Cardiac muscle cell (in vitro differentiated cells and primary cell): ENCODE results near the gene BCL11A. TPM values are rescaled to one million over a fixed set of nuclear protein-coding genes. Genes with fewer than 3 reads are reported as not detected.
A peak's percentile ranks its signal among the peaks of the same experiment; 100 is the strongest.

Experiments used
- DNase-seq, 2 donors: peaks; one replicate each; pipeline versions ENCODE4 v3.0.0 to v3.0.0-alpha.2; 2010 to 2017; ENCODE audit warnings: low read depth in 1 of 2, low spot score in 1 of 2
- H3K27ac ChIP-seq: fragments of 200-600 bp; sonication (generic); 2 replicates; pipeline ENCODE4 v1.5.1; 2016
- H3K27me3 ChIP-seq: fragments of 200-600 bp; sonication (generic); 2 replicates; pipeline ENCODE4 v1.6.0; 2016; ENCODE audit warnings: control low read depth
- H3K36me3 ChIP-seq: fragments of 200-600 bp; sonication (generic); 2 replicates; pipeline ENCODE4 v1.5.1; 2016; ENCODE audit warnings: control low read depth
- H3K4me1 ChIP-seq: fragments of 200-600 bp; sonication (generic); 2 replicates; pipeline ENCODE4 v1.8.1; 2017; ENCODE audit warnings: low read depth, mild to moderate bottlenecking, mixed run types
- H3K4me3 ChIP-seq: fragments of 200-600 bp; sonication (generic); 2 replicates; pipeline ENCODE4 v1.5.1; 2016; ENCODE audit warnings: mild to moderate bottlenecking
- H3K9me3 ChIP-seq: fragments of 200-600 bp; sonication (generic); 2 replicates; pipeline ENCODE4 v1.5.1; 2017; ENCODE audit warnings: low read depth, mild to moderate bottlenecking, control low read depth
- CTCF ChIP-seq: IDR thresholded peaks from 2 replicates; pipeline ENCODE4 v1.5.1; 2012; ENCODE audit warnings: low read depth, mild to moderate bottlenecking, low read length
- polyA plus RNA-seq: library from polyadenylated mRNA; unstranded; fragments of >200 nt; fragmentation: Nextera tagmentation; extraction: Ambion mirVana; gene quantifications from 2 replicates; pipeline ENCODE4 v1.2.1, GENCODE V29; 2016
- total RNA-seq: library from RNA; depleted of rRNA; stranded (reverse); fragments of >200 nt; gene quantifications from 2 replicates; pipeline ENCODE4 v1.2.3, GENCODE V29; 2016

BCL11A gene
- total and polyA plus RNA-seq, 2 experiments from 2014 or later: 15.7 to 19.8 TPM

GRCh38 chr2:60521626-60522025 lies 31.8 kb downstream of the BCL11A start:
- peaks cover 11% of the 10 kb centered on the region for H3K4me1 ChIP-seq
- H3K4me3 ChIP-seq: no peak overlapping the region
- H3K9me3 ChIP-seq: no peaks in the 10 kb centered on the region
- no peak for TF ChIP-seq CTCF
- H3K27me3 ChIP-seq: no peaks in the 10 kb centered on the region
- no peaks in the 10 kb centered on the region for H3K36me3 ChIP-seq
- DNase-seq: no peak
- H3K27ac ChIP-seq: peak overlapping the region; percentile 32

DNA sequence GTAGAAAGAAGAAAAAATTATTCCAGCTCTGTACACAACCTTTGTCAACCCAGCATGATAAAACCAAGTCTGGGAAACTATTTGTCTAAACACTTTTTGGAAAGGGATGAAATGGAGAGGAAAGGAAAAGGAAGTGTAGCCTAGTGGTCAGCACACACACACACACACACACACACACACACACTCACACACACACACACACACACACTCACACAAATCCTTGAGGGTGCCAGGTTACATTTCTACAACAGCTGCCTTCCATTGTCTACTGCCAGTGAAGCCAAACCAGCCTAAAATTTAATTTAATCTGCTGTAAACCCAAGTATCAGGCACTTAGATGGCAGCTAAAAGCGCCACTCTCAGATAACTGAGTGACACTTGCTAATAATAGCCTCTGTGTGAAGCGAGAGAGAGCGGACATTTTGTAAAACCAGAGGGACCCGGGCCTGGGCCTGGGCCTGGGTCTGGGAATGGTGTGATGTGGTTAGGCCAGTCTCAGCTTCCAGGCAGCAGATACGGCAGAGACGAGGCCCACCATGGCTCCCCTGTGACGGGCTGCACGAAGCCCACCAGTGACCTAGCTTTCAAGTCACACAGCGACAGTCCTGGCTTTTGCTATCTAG lies 32.4 kb downstream of the BCL11A start:
- Histone ChIP-seq H3K27ac (peak overlapping the region; percentile 32), H3K36me3 (no peaks in the 10 kb centered on the region), H3K4me1 (peaks cover 11% of the 10 kb centered on the region), H3K4me3 (no peak overlapping the region), H3K9me3 (no peaks in the 10 kb centered on the region), H3K27me3 (no peaks in the 10 kb centered on the region)
- DNase-seq: peak in 1 of 2 donors; percentile 35
- TF ChIP-seq CTCF: no peak

DNA sequence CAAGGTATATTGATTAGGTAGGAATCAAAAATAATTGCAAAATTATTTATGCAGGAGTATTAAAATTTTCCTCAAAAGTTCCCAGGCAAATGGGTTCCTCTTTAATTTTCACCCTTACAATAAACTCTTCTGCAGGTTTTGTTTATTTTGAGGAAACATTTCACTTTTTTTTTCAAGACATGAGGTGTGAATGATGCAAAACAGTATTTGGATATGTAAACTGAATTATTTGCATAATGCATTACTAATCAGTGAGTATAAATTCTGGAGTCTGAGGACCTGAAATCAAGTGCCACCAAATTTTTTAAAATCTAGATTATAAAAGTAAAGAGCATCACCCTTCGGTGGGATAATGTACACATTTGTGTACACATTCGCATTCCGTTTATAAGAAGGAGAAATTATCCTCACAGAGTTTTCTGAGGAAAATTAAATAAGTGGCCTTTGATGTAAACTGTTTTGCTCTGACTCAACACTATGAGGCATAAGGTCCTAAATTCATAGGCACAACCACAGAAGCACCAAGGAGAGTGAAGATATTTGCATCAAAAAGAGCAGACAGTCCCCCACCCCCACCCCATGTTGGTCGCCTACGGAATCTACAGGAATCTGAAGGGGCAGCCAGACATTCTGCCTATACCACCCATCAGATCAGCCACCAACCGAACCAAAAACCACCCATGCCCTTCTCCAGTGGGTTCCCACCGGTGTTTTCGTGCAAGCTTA lies 33.1 kb downstream of the BCL11A start:
- no peaks in the 10 kb centered on the region for H3K27me3 ChIP-seq
- no peak for TF ChIP-seq CTCF
- DNase-seq: no peak
- no peaks in the 10 kb centered on the region for H3K9me3 ChIP-seq
- H3K4me3 ChIP-seq: no peak overlapping the region
- H3K4me1 ChIP-seq: peaks cover 12% of the 10 kb centered on the region
- H3K27ac ChIP-seq: no peak overlapping the region
- H3K36me3 ChIP-seq: no peaks in the 10 kb centered on the region

GRCh38 chr2:60519231-60519863 lies 34.1 kb downstream of the BCL11A start:
- H3K36me3 ChIP-seq: no peaks in the 10 kb centered on the region
- no peak for TF ChIP-seq CTCF
- no peak overlapping the region for H3K4me3 ChIP-seq
- no peaks in the 10 kb centered on the region for H3K27me3 ChIP-seq
- peaks cover 20% of the 10 kb centered on the region for H3K4me1 ChIP-seq
- DNase-seq: no peak
- no peak overlapping the region for H3K27ac ChIP-seq
- H3K9me3 ChIP-seq: no peaks in the 10 kb centered on the region

DNA sequence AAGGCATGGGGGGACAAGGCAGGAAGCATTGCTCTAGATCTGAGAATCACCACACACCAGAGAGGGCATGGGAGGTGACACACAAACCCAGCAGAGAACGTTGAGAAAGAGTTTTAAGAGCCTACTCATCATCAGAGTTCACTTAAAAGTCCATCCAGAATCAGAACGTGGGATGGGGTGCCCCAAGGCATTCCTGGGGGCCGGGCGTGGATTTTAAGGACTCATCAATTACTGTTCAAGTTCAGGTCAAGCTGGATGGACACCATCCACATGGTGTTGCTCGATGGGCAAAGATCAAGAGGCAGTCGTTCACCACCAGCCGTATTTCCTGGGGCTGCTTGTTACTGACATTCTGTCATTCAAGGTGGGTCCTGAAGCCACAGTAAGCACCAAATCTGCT lies 34.9 kb downstream of the BCL11A start:
- H3K27me3 ChIP-seq: no peaks in the 10 kb centered on the region
- H3K36me3 ChIP-seq: no peaks in the 10 kb centered on the region
- H3K27ac ChIP-seq: no peak overlapping the region
- no peak overlapping the region for H3K4me3 ChIP-seq
- H3K9me3 ChIP-seq: no peaks in the 10 kb centered on the region
- H3K4me1 ChIP-seq: peaks cover 20% of the 10 kb centered on the region
- DNase-seq: no peak
- TF ChIP-seq CTCF: no peak
